Neural crest cell (in vitro differentiated cells): ENCODE data around the gene CHGA. TPM values are rescaled to one million over a fixed set of nuclear protein-coding genes. Genes with fewer than 3 reads are reported as not detected.

Source experiments
- DNase-seq: peaks from one replicate; pipeline ENCODE4 v3.0.0; 2021; ENCODE audit warnings: low read depth, mixed read lengths, low spot score
- H3K27ac Mint-ChIP-seq: one replicate; pipeline ENCODE4 v1.8.0; 2021; ENCODE audit warnings: mild to moderate bottlenecking, mixed read lengths; ENCODE audit not compliant: unreplicated experiment
- H3K27me3 Mint-ChIP-seq: 2 replicates; pipeline ENCODE4 v1.8.0; 2021; ENCODE audit warnings: low read depth, mild to moderate bottlenecking, mixed read lengths
- H3K36me3 Mint-ChIP-seq: 2 replicates; pipeline ENCODE4 v1.8.0; 2021; ENCODE audit warnings: low read depth, mild to moderate bottlenecking, mixed read lengths
- H3K4me1 Mint-ChIP-seq: 2 replicates; pipeline ENCODE4 v1.8.0; 2021; ENCODE audit warnings: mixed read lengths
- H3K4me3 Mint-ChIP-seq: one replicate; pipeline ENCODE4 v1.8.0; 2021; ENCODE audit warnings: mild to moderate bottlenecking, mixed read lengths
- H3K9me3 Mint-ChIP-seq: 2 replicates; pipeline ENCODE4 v1.8.0; 2021; ENCODE audit warnings: mixed read lengths
- CTCF ChIP-seq: fragments of 200-600 bp; sonication (generic); conservative IDR thresholded peaks from 2 replicates; pipeline ENCODE4 v1.5.0; 2021; ENCODE audit warnings: antibody characterized with exemption, mild to moderate bottlenecking
- total RNA-seq: library from RNA; stranded (reverse); gene quantifications from 2 replicates; pipeline ENCODE4 v1.2.1, GENCODE V29; 2021

Gene CHGA
- total RNA-seq, 1 donor from 2014 or later: 4.3 TPM

GRCh38 chr14:92942576-92942975 is 19.6 kb downstream of the CHGA start:
- DNase-seq: no peak
- no peak overlapping the region for H3K27ac Mint-ChIP-seq
- no peaks in the 10 kb centered on the region for H3K9me3 Mint-ChIP-seq
- H3K36me3 Mint-ChIP-seq: no peaks in the 10 kb centered on the region
- H3K27me3 Mint-ChIP-seq: no peaks in the 10 kb centered on the region
- no peaks in the 10 kb centered on the region for H3K4me1 Mint-ChIP-seq
- H3K4me3 Mint-ChIP-seq: no peak overlapping the region
- no peak for TF ChIP-seq CTCF

- no peaks in the 10 kb centered on the region for H3K36me3 Mint-ChIP-seq
- no peak overlapping the region for H3K4me3 Mint-ChIP-seq
- no peaks in the 10 kb centered on the region for H3K4me1 Mint-ChIP-seq
- no peaks in the 10 kb centered on the region for H3K27me3 Mint-ChIP-seq
- no peak for TF ChIP-seq CTCF
- no peaks in the 10 kb centered on the region for H3K9me3 Mint-ChIP-seq
- H3K27ac Mint-ChIP-seq: no peak overlapping the region
- DNase-seq: no peak
These were observed 20.2 kb downstream of the CHGA start for GRCh38 chr14:92942976-92943710.

- Mint-ChIP-seq H3K27me3 (no peaks in the 10 kb centered on the region), H3K4me1 (no peaks in the 10 kb centered on the region), H3K27ac (no peak overlapping the region), H3K36me3 (no peaks in the 10 kb centered on the region), H3K4me3 (no peak overlapping the region), H3K9me3 (no peaks in the 10 kb centered on the region)
- no peak for DNase-seq
- TF ChIP-seq CTCF: no peak
These were observed 21.1 kb downstream of the CHGA start for GRCh38 chr14:92943855-92944570.

- H3K27ac Mint-ChIP-seq: no peak overlapping the region
These were observed 22.0 kb downstream of the CHGA start for GRCh38 chr14:92944976-92945375.

GRCh38 chr14:92945544-92945943 is 22.6 kb downstream of the CHGA start:
- no peak for DNase-seq
- no peak overlapping the region for H3K27ac Mint-ChIP-seq
- no peak overlapping the region for H3K4me3 Mint-ChIP-seq
- H3K9me3 Mint-ChIP-seq: no peaks in the 10 kb centered on the region
- no peak for TF ChIP-seq CTCF
- no peaks in the 10 kb centered on the region for H3K27me3 Mint-ChIP-seq
- H3K36me3 Mint-ChIP-seq: no peaks in the 10 kb centered on the region
- H3K4me1 Mint-ChIP-seq: no peaks in the 10 kb centered on the region

More at GRCh38 chr14:92944976-92945375, 22.0 kb downstream of the CHGA start:
- DNase-seq: no peak
- no peak for TF ChIP-seq CTCF
- no peak overlapping the region for H3K4me3 Mint-ChIP-seq
- H3K9me3 Mint-ChIP-seq: no peaks in the 10 kb centered on the region
- H3K4me1 Mint-ChIP-seq: no peaks in the 10 kb centered on the region
- H3K36me3 Mint-ChIP-seq: no peaks in the 10 kb centered on the region
- no peaks in the 10 kb centered on the region for H3K27me3 Mint-ChIP-seq
